ENCODE results near the gene GGT6.

DNA sequence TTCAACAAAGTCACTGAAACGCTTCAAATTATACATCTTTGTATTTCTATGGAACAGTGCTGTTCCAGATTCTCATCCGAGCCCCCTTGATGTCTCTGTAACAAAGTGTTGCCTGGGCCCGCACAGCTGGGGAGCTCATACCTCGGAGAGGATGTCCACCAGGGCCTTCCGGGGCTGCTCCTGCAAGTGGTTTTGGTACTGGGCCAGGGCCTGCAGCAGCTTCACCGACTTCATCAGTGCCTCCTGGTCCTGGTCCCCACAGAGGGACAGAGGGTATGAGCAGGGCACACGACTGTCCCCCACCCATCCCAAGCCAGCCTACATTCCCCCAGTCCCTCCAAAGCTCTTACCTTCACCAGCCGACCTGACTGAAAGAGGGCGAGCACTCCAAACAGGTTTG, 6.7 kb downstream of the GGT6 start:
- TF ChIP-seq, protein P1, sequence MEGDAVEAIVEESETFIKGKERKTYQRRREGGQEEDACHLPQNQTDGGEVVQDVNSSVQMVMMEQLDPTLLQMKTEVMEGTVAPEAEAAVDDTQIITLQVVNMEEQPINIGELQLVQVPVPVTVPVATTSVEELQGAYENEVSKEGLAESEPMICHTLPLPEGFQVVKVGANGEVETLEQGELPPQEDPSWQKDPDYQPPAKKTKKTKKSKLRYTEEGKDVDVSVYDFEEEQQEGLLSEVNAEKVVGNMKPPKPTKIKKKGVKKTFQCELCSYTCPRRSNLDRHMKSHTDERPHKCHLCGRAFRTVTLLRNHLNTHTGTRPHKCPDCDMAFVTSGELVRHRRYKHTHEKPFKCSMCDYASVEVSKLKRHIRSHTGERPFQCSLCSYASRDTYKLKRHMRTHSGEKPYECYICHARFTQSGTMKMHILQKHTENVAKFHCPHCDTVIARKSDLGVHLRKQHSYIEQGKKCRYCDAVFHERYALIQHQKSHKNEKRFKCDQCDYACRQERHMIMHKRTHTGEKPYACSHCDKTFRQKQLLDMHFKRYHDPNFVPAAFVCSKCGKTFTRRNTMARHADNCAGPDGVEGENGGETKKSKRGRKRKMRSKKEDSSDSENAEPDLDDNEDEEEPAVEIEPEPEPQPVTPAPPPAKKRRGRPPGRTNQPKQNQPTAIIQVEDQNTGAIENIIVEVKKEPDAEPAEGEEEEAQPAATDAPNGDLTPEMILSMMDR (IDR thresholded peaks at IDR 0.05), result no peak
- TF ChIP-seq POLR2A (IDR thresholded peaks at IDR 0.05), result no peak
